Stimulated activated CD4-positive, alpha-beta T cell treated with anti-CD3 and anti-CD28 coated beads, TNF-alpha, amount 100 ng/mL, for 1 hour (primary cell): ENCODE measurements around the gene BRINP2.

ENCODE experiments used
- DNase-seq, 3 donors: peaks; one replicate each; pipeline ENCODE4 v3.0.0-alpha.2; 2020; ENCODE audit warnings: low read depth in 3 of 3, low spot score in 1 of 3

BRINP2 gene

GRCh38 chr1:177257576-177257975, 86.8 kb downstream of the BRINP2 start:
- no peak for DNase-seq

GRCh38 chr1:177270863-177271262, 100.1 kb downstream of the BRINP2 start:
- no peak for DNase-seq

- no peak for DNase-seq
Observed at GRCh38 chr1:177273141-177273540, 102.4 kb downstream of the BRINP2 start.

- DNase-seq, result no peak
Observed at GRCh38 chr1:177274687-177275211, 104.0 kb downstream of the BRINP2 start.

- no peak for DNase-seq
Observed at GRCh38 chr1:177275736-177276135, 105.0 kb downstream of the BRINP2 start.

GRCh38 chr1:177278626-177279390, 108.0 kb downstream of the BRINP2 start:
- DNase-seq, result no peak

- DNase-seq, result no peak
Observed at GRCh38 chr1:177281901-177282300, 111.1 kb downstream of the BRINP2 start.

GRCh38 chr1:177282976-177283375, 112.2 kb downstream of the BRINP2 start:
- DNase-seq, result no peak

- no peak for DNase-seq
Observed at GRCh38 chr1:177283380-177283779, 112.6 kb downstream of the BRINP2 start.

GRCh38 chr1:177286396-177286795, 115.6 kb downstream of the BRINP2 start:
- no peak for DNase-seq

- DNase-seq, result no peak
Observed at GRCh38 chr1:177287270-177287669, 116.5 kb downstream of the BRINP2 start.

- DNase-seq, result no peak
Observed at GRCh38 chr1:177287994-177288393, 117.2 kb downstream of the BRINP2 start.

- no peak for DNase-seq
Observed at GRCh38 chr1:177289532-177289931, 118.8 kb downstream of the BRINP2 start.

GRCh38 chr1:177300431-177300830, 129.7 kb downstream of the BRINP2 start:
- no peak for DNase-seq

- no peak for DNase-seq
Observed at GRCh38 chr1:177301425-177302124, 130.8 kb downstream of the BRINP2 start.

- DNase-seq, result no peak
Observed at GRCh38 chr1:177302357-177303044, 131.7 kb downstream of the BRINP2 start.

- no peak for DNase-seq
Observed at GRCh38 chr1:177305040-177306018, 134.6 kb downstream of the BRINP2 start.

GRCh38 chr1:177306019-177306415, 135.3 kb downstream of the BRINP2 start:
- DNase-seq, result no peak

- no peak for DNase-seq
Observed at GRCh38 chr1:177306981-177307380, 136.2 kb downstream of the BRINP2 start.

- DNase-seq, result no peak
Observed at GRCh38 chr1:177307771-177308170, 137.0 kb downstream of the BRINP2 start.

- no peak for DNase-seq
Observed at GRCh38 chr1:177309880-177310279, 139.1 kb downstream of the BRINP2 start.
